SK-N-MC (cell line): ENCODE data around the gene DOCK4.

Experiments used
- DNase-seq: peaks from one replicate; pipeline ENCODE4 v3.0.0-alpha.2; 2011; ENCODE audit warnings: low read depth, low spot score
- H3K27ac ChIP-seq: fragments of 200-600 bp; sonication (generic); 2 replicates; pipeline ENCODE4 v1.5.1; 2016; ENCODE audit warnings: mixed run types
- H3K36me3 ChIP-seq: fragments of 200-600 bp; sonication (generic); 2 replicates; pipeline ENCODE4 v1.6.1; 2017; ENCODE audit warnings: antibody characterized with exemption, low read length, mixed read lengths; ENCODE audit not compliant: insufficient read depth
- H3K4me3 ChIP-seq: fragments of 200-600 bp; sonication (generic); 2 replicates; pipeline ENCODE4 v1.5.1; 2016
- H3K9ac ChIP-seq: fragments of 200-600 bp; sonication (generic); 2 replicates; pipeline ENCODE4 v1.8.0; 2017; ENCODE audit warnings: mixed run types, mixed read lengths; ENCODE audit not compliant: insufficient read length
- H3K9me3 ChIP-seq: fragments of 200-600 bp; sonication (generic); 2 replicates; pipeline ENCODE4 v1.6.1; 2017; ENCODE audit warnings: low read depth, mild to moderate bottlenecking, antibody characterized with exemption, low read length, moderate library complexity, mixed read lengths
- EZH2 ChIP-seq: fragments of 200-600 bp; sonication (generic); IDR thresholded peaks from one replicate; pipeline ENCODE4 v1.6.1; 2017; ENCODE audit warnings: antibody characterized with exemption
- FOXP2 ChIP-seq: optimal IDR thresholded peaks from 2 replicates; pipeline ENCODE3; 2011; ENCODE audit warnings: mild to moderate bottlenecking, moderate library complexity; ENCODE audit not compliant: insufficient read depth; ENCODE audit errors: extremely low read length, control extremely low read depth
- POLR2AphosphoS5 ChIP-seq: IDR thresholded peaks from 2 replicates; pipeline ENCODE4 v1.6.1; 2012; ENCODE audit warnings: mild to moderate bottlenecking, low read depth, low read length, borderline replicate concordance

Gene DOCK4

GRCh38 chr7:112226701-112227276, 20.6 kb upstream of the DOCK4 start:
- DNase-seq: no peak
- TF ChIP-seq FOXP2 (no peak), POLR2AphosphoS5 (no peak), EZH2 (no peak)
- Histone ChIP-seq H3K9me3 (no peaks in the 10 kb centered on the region), H3K27ac (no peak overlapping the region), H3K36me3 (no peaks in the 10 kb centered on the region), H3K4me3 (no peak overlapping the region), H3K9ac (no peak overlapping the region)

- Histone ChIP-seq H3K9me3 (no peaks in the 10 kb centered on the region), H3K27ac (no peak overlapping the region), H3K36me3 (no peaks in the 10 kb centered on the region), H3K9ac (no peak overlapping the region), H3K4me3 (no peak overlapping the region)
- no peak for DNase-seq
- TF ChIP-seq POLR2AphosphoS5 (no peak), EZH2 (no peak), FOXP2 (no peak)
Measured at GRCh38 chr7:112225006-112225405, 18.8 kb upstream of the DOCK4 start.

- H3K9ac ChIP-seq: no peak overlapping the region
- DNase-seq: no peak
Measured at GRCh38 chr7:112224186-112224585, 18.0 kb upstream of the DOCK4 start.

GRCh38 chr7:112223310-112223709, 17.1 kb upstream of the DOCK4 start:
- no peaks in the 10 kb centered on the region for H3K36me3 ChIP-seq
- DNase-seq: no peak
- no peak overlapping the region for H3K4me3 ChIP-seq
- no peak overlapping the region for H3K27ac ChIP-seq
- no peaks in the 10 kb centered on the region for H3K9me3 ChIP-seq
- TF ChIP-seq POLR2AphosphoS5: no peak
- TF ChIP-seq FOXP2: no peak
- no peak for TF ChIP-seq EZH2
- no peak overlapping the region for H3K9ac ChIP-seq

More at GRCh38 chr7:112224186-112224585, 18.0 kb upstream of the DOCK4 start:
- H3K9me3 ChIP-seq: no peaks in the 10 kb centered on the region
- H3K36me3 ChIP-seq: no peaks in the 10 kb centered on the region
- TF ChIP-seq EZH2 (no peak), FOXP2 (no peak), POLR2AphosphoS5 (no peak)
- H3K27ac ChIP-seq: no peak overlapping the region
- no peak overlapping the region for H3K4me3 ChIP-seq

- Histone ChIP-seq H3K4me3 (no peak overlapping the region), H3K36me3 (no peaks in the 10 kb centered on the region), H3K9ac (no peak overlapping the region), H3K9me3 (no peaks in the 10 kb centered on the region), H3K27ac (no peak overlapping the region)
- TF ChIP-seq POLR2AphosphoS5: no peak
- no peak for DNase-seq
Measured at GRCh38 chr7:112220877-112221434, 14.8 kb upstream of the DOCK4 start.

- H3K4me3 ChIP-seq: no peak overlapping the region
- no peaks in the 10 kb centered on the region for H3K9me3 ChIP-seq
- DNase-seq: no peak
- H3K27ac ChIP-seq: no peak overlapping the region
- TF ChIP-seq EZH2 (no peak), POLR2AphosphoS5 (no peak), FOXP2 (no peak)
- H3K9ac ChIP-seq: no peak overlapping the region
- H3K36me3 ChIP-seq: no peaks in the 10 kb centered on the region
Measured at GRCh38 chr7:112215787-112216186, 9.6 kb upstream of the DOCK4 start.

- TF ChIP-seq POLR2AphosphoS5 (no peak), FOXP2 (no peak), EZH2 (no peak)
- Histone ChIP-seq H3K9ac (no peak overlapping the region), H3K36me3 (no peaks in the 10 kb centered on the region), H3K9me3 (no peaks in the 10 kb centered on the region), H3K27ac (no peak overlapping the region), H3K4me3 (no peak overlapping the region)
- no peak for DNase-seq
Measured at GRCh38 chr7:112214883-112215282, 8.7 kb upstream of the DOCK4 start.

GRCh38 chr7:112214268-112214667, 8.1 kb upstream of the DOCK4 start:
- no peak for DNase-seq
- H3K27ac ChIP-seq: no peak overlapping the region
- H3K4me3 ChIP-seq: no peak overlapping the region
- no peak for TF ChIP-seq FOXP2
- TF ChIP-seq POLR2AphosphoS5: no peak
- TF ChIP-seq EZH2: no peak
- H3K9me3 ChIP-seq: no peaks in the 10 kb centered on the region
- H3K36me3 ChIP-seq: no peaks in the 10 kb centered on the region
- H3K9ac ChIP-seq: no peak overlapping the region

- TF ChIP-seq EZH2 (no peak), POLR2AphosphoS5 (no peak), FOXP2 (no peak)
- no peak overlapping the region for H3K27ac ChIP-seq
- no peak for DNase-seq
- no peak overlapping the region for H3K4me3 ChIP-seq
- no peak overlapping the region for H3K9ac ChIP-seq
- H3K36me3 ChIP-seq: no peaks in the 10 kb centered on the region
- no peaks in the 10 kb centered on the region for H3K9me3 ChIP-seq
Measured at GRCh38 chr7:112213735-112214134, 7.5 kb upstream of the DOCK4 start.
